Hematopoietic multipotent progenitor cell treated with erythropoietin and hydrocortisone succinate and interleukin-3 and kit ligand, for 4 days (in vitro differentiated cells): ENCODE results near the gene EXOSC6.
"Not testable (repeated sequence)": the region's sequence is repeated elsewhere in the genome, so short reads cannot be mapped to it uniquely, and the experiment has no call there.

Experiments
- DNase-seq: peaks from one replicate; pipeline ENCODE4 v3.0.0-alpha.2; 2015

The EXOSC6 gene

GRCh38 chr16:70198230-70198629 is 53.5 kb downstream of the EXOSC6 start:
- not testable (repeated sequence) for DNase-seq

GRCh38 chr16:70197611-70198010 is 54.1 kb downstream of the EXOSC6 start:
- peak; percentile 34 for DNase-seq
